ENCODE results near the gene GABBR1. TPM values are rescaled to one million over a fixed set of nuclear protein-coding genes. Genes with fewer than 3 reads are reported as not detected.

Gene GABBR1
- polyA plus RNA-seq, 1 of the 3 experiments (the other 2 are of a cell fraction): 26.8 TPM

- TF ChIP-seq USF2 (IDR thresholded peaks at IDR 0.05; ENCODE audit: borderline replicate concordance, low read depth, low read length): no peak
- no peak for TF ChIP-seq EZH2phosphoT487 (IDR thresholded peaks at IDR 0.05; ENCODE audit: borderline replicate concordance, low read depth)
- TF ChIP-seq FOSL2 (IDR thresholded peaks at IDR 0.05; ENCODE audit: borderline replicate concordance, low read depth): peak; percentile 46; the same call in 1 of the 2 replicates
- TF ChIP-seq TAF1 (IDR thresholded peaks at IDR 0.05; ENCODE audit: borderline replicate concordance, low read depth, low read length): no peak
- no peak for TF ChIP-seq RXRA (IDR thresholded peaks at IDR 0.05; ENCODE audit: borderline replicate concordance, low read depth)
- 0 out of 2 replicates have a peak, but pooled peaks have one; percentile 14 for TF ChIP-seq NFIC (IDR thresholded peaks at IDR 0.05; ENCODE audit: borderline replicate concordance)
- no peak for TF ChIP-seq MEF2A (IDR thresholded peaks at IDR 0.05; ENCODE audit: borderline replicate concordance, low read depth)
- no peak for TF ChIP-seq TEAD4 (IDR thresholded peaks at IDR 0.05; ENCODE audit: borderline replicate concordance, insufficient read depth)
- no peak for TF ChIP-seq USF1 (IDR thresholded peaks at IDR 0.05; ENCODE audit: borderline replicate concordance, low read depth)
- TF ChIP-seq JUND (IDR thresholded peaks at IDR 0.05): peak; percentile 50
- TF ChIP-seq MXI1 (IDR thresholded peaks at IDR 0.05; ENCODE audit: low read depth, low read length): no peak
- TF ChIP-seq PBX3 (IDR thresholded peaks at IDR 0.05): peak; percentile 49
- TF ChIP-seq ELF1 (IDR thresholded peaks at IDR 0.05): no peak
- no peak for TF ChIP-seq RAD21 (IDR thresholded peaks at IDR 0.05; ENCODE audit: low read length)
- no peak for TF ChIP-seq FOXM1 (IDR thresholded peaks at IDR 0.05; ENCODE audit: low read depth)
- TF ChIP-seq RCOR1 (IDR thresholded peaks at IDR 0.05; ENCODE audit: low read length): no peak
- TF ChIP-seq SMC3 (IDR thresholded peaks at IDR 0.05; ENCODE audit: low read depth, low read length): no peak
- 0 out of 2 replicates have a peak, but pooled peaks have one; percentile 15 for TF ChIP-seq TCF12 (IDR thresholded peaks at IDR 0.05)
- TF ChIP-seq FOXJ3 (CRISPR knock-in tag; IDR thresholded peaks at IDR 0.05): no peak
- no peak for TF ChIP-seq MAX (IDR thresholded peaks at IDR 0.05; ENCODE audit: low read depth)
- no peak for TF ChIP-seq GABPA (IDR thresholded peaks at IDR 0.05; ENCODE audit: low read depth)
- no peak for TF ChIP-seq GATA2 (CRISPR knock-in tag; IDR thresholded peaks at IDR 0.05)
- ChIA-PET CTCF (no interaction called here), POLR2A (no interaction called here)
- Histone ChIP-seq H3K4me2 (no peak overlapping the region), H4K20me1 (ENCODE audit: insufficient read depth) (no peaks in the 10 kb centered on the region), H3K27ac (ENCODE audit: low read depth in 2 of 2, low read length in 1 of 2) (no peak overlapping the region), H3F3A (replicated peaks; ENCODE audit: insufficient read depth) (no peaks in the 10 kb centered on the region), H3K36me3 (replicated peaks in 1 of 2; ENCODE audit: control insufficient read depth in 1 of 2, insufficient read depth in 2 of 2, low read length in 1 of 2) (no peaks in the 10 kb centered on the region), H3K9me2 (no peaks in the 10 kb centered on the region), H3K9ac (no peak overlapping the region), H3K9me3 (no peaks in the 10 kb centered on the region), H3K79me2 (ENCODE audit: insufficient read depth) (no peaks in the 10 kb centered on the region), H3K4me3 (ENCODE audit: low read depth in 2 of 2, low read length in 1 of 2) (no peak overlapping the region), H3K27me3 (ENCODE audit: insufficient read depth) (peaks cover 20% of the 10 kb centered on the region; the same call in 1 of the 2 replicates), H2AFZ (ENCODE audit: low read depth) (no peak overlapping the region), H3K4me1 (ENCODE audit: control insufficient read depth in 1 of 2, insufficient read depth in 2 of 2, low read depth in 1 of 2, low read length in 1 of 2) (no peaks in the 10 kb centered on the region)
- WGBS (ENCODE audit: low lambda C conversion rate): 6% methylated on average over 6 of the region's 6 CpGs
- no peak for DNase-seq
Observed at GRCh38 chr6:29516108-29516507, 116.9 kb downstream of the GABBR1 start.
